Measurements from ENCODE around the gene ARL5A. TPM values are rescaled to one million over a fixed set of nuclear protein-coding genes. Genes with fewer than 3 reads are reported as not detected.
"Not testable (repeated sequence)": the region's sequence is repeated elsewhere in the genome, so short reads cannot be mapped to it uniquely, and the experiment has no call there.

ARL5A gene
- total and polyA plus RNA-seq, 2 donors (not counting 3 experiments of a cell fraction or from before 2014, with no cell fraction given): 25.8 to 73.2 TPM

DNA sequence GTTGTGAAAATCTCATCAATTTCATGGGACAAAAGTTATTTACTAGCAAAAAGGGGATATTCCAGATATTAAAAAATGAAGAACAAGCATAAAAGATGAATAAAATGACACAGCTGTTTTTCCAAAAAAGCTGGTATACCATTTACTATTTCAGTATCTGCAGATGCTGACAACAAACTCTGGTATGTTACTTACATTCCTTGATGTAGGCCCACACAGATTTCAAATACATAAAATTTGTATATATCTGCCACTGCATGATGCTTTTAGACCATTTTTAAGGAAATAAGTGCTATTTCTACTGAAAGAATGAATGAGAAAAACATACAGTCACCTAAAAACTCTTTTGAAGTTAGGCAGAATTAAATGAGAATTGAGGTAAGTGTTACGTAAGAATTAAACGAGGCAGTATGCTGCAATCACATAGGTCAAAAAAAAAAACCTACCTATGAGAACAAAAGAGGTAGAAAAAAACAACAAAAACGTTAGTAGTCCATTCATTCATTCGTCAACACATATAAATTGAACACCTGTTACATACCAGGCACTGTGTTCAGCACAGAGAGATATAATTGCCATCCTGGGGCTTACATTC is 32.5 kb downstream of the ARL5A start:
- dilution Hi-C loops (cut with MboI; ENCODE audit: extremely low pct_ligation_motif_present, low sequenced_read_pairs) (no loop called here), intact Hi-C loops (cut with micrococcal nuclease) (no loop called here)
- no peak overlapping the region for H2AFZ ChIP-seq (ENCODE audit: low read depth, low read length)
- TF ChIP-seq, protein P1, sequence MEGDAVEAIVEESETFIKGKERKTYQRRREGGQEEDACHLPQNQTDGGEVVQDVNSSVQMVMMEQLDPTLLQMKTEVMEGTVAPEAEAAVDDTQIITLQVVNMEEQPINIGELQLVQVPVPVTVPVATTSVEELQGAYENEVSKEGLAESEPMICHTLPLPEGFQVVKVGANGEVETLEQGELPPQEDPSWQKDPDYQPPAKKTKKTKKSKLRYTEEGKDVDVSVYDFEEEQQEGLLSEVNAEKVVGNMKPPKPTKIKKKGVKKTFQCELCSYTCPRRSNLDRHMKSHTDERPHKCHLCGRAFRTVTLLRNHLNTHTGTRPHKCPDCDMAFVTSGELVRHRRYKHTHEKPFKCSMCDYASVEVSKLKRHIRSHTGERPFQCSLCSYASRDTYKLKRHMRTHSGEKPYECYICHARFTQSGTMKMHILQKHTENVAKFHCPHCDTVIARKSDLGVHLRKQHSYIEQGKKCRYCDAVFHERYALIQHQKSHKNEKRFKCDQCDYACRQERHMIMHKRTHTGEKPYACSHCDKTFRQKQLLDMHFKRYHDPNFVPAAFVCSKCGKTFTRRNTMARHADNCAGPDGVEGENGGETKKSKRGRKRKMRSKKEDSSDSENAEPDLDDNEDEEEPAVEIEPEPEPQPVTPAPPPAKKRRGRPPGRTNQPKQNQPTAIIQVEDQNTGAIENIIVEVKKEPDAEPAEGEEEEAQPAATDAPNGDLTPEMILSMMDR (IDR thresholded peaks at IDR 0.05; ENCODE audit: extremely low read depth in 1 of 2, insufficient read depth in 1 of 2, low read depth in 1 of 2, low read length in 2 of 2): no peak
- TF ChIP-seq MYC (IDR thresholded peaks at IDR 0.05; ENCODE audit: low read depth, low read length) (no peak), FOS (IDR thresholded peaks at IDR 0.05; ENCODE audit: borderline replicate concordance, insufficient read depth, low read length) (no peak), POLR2AphosphoS5 (IDR thresholded peaks at IDR 0.05; ENCODE audit: insufficient read depth, low read depth, low read length) (no peak), GATA2 (IDR thresholded peaks at IDR 0.05; ENCODE audit: insufficient read depth, insufficient read length, low read depth, low read length) (no peak)
- no peaks in the 10 kb centered on the region for H3K27me3 ChIP-seq (ENCODE audit: control insufficient read depth in 2 of 2, insufficient read depth in 2 of 2, low read length in 2 of 2)
- no peaks in the 10 kb centered on the region for H3K36me3 ChIP-seq (ENCODE audit: control insufficient read depth in 2 of 2, extremely low read depth in 1 of 2, insufficient read depth in 2 of 2, low read length in 2 of 2)
- CTCF ChIA-PET: no interaction called here
- H3K4me3 ChIP-seq (replicated peaks in 1 of 3; ENCODE audit: insufficient read depth in 1 of 3, low read depth in 1 of 3, low read length in 3 of 3): no peak overlapping the region
- H3K9me3 ChIP-seq (replicated peaks; ENCODE audit: control insufficient read depth, insufficient read depth, low read length): no peaks in the 10 kb centered on the region
- no peaks in the 10 kb centered on the region for H3K4me1 ChIP-seq (ENCODE audit: control insufficient read depth, extremely low read depth, insufficient read depth, low read length)
- no peaks in the 10 kb centered on the region for H3K9me1 ChIP-seq (replicated peaks; ENCODE audit: control insufficient read depth, extremely low read depth, insufficient read depth, low read length)
- BruUV-seq (replicated peaks): no TSS peak
- H3K27ac ChIP-seq (ENCODE audit: insufficient read depth, low read depth, low read length): no peak overlapping the region
- no peaks in the 10 kb centered on the region for H3K79me2 ChIP-seq (ENCODE audit: control insufficient read depth, insufficient read depth, low read length)
- H3K4me2 ChIP-seq (ENCODE audit: insufficient read depth, low read length): no peak overlapping the region
- no peaks in the 10 kb centered on the region for H4K20me1 ChIP-seq (replicated peaks; ENCODE audit: control insufficient read depth, extremely low read depth, insufficient read depth, low read length)
- FAIRE-seq (no peak), DNase-seq (ENCODE audit: low read depth, low spot score) (no peak)
- no peak overlapping the region for H3K9ac ChIP-seq (replicated peaks; ENCODE audit: extremely low read depth, insufficient read depth, low read length)
- POLR2A ChIA-PET: no interaction called here

DNA sequence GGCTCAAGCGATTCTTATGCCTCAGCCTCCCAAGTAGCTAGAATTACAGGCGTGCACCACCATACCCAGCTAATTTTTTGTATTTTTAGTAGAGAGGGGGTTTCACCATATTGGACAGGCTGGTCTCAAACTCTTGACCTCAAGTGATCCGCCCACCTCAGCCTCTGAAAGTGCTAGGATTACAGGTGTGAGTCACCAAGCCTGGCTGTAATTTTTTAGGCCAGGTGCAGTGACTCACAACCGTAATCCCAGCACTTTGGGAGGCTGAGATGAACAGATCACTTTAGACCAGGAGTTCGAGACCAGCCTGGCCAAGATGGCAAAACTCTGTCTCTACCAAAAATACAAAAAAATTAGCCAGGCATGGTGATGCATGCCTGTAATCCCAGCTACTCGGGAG is 33.8 kb downstream of the ARL5A start:
- H3K9me3 ChIP-seq (replicated peaks; ENCODE audit: control insufficient read depth, insufficient read depth, low read length); FAIRE-seq; H3K36me3 ChIP-seq (ENCODE audit: control insufficient read depth in 2 of 2, extremely low read depth in 1 of 2, insufficient read depth in 2 of 2, low read length in 2 of 2); H3K9ac ChIP-seq (replicated peaks; ENCODE audit: extremely low read depth, insufficient read depth, low read length); H2AFZ ChIP-seq (ENCODE audit: low read depth, low read length); H3K27me3 ChIP-seq (ENCODE audit: control insufficient read depth in 2 of 2, insufficient read depth in 2 of 2, low read length in 2 of 2); H3K27ac ChIP-seq (ENCODE audit: insufficient read depth, low read depth, low read length); H3K4me3 ChIP-seq (replicated peaks in 1 of 3; ENCODE audit: insufficient read depth in 1 of 3, low read depth in 1 of 3, low read length in 3 of 3); H3K79me2 ChIP-seq (ENCODE audit: control insufficient read depth, insufficient read depth, low read length); dilution Hi-C loops (cut with MboI; ENCODE audit: extremely low pct_ligation_motif_present, low sequenced_read_pairs); POLR2A ChIA-PET; BruUV-seq (replicated peaks); H3K9me1 ChIP-seq (replicated peaks; ENCODE audit: control insufficient read depth, extremely low read depth, insufficient read depth, low read length); H4K20me1 ChIP-seq (replicated peaks; ENCODE audit: control insufficient read depth, extremely low read depth, insufficient read depth, low read length); intact Hi-C loops (cut with micrococcal nuclease); CTCF ChIA-PET; DNase-seq (ENCODE audit: low read depth, low spot score); H3K4me1 ChIP-seq (ENCODE audit: control insufficient read depth, extremely low read depth, insufficient read depth, low read length); H3K4me2 ChIP-seq (ENCODE audit: insufficient read depth, low read length): not testable (repeated sequence)
